Heart right ventricle (tissue), 16 donors: ENCODE results near the gene PDE7B. TPM values are rescaled to one million over a fixed set of nuclear protein-coding genes. Genes with fewer than 3 reads are reported as not detected.

Experiments used
- ATAC-seq, 8 donors: fragments of 200-7000 bp; cut with Tn5 transposase; one replicate each; pipeline ENCODE4 v1.9.1; 2020; ENCODE audit warnings: mild to moderate bottlenecking in 8 of 8, moderate library complexity in 8 of 8, moderate number of reproducible peaks in 1 of 8
- DNase-seq, 2 donors: peaks; one replicate each; pipeline ENCODE4 v3.0.0-alpha.2; 2020
- H3K27ac ChIP-seq, 10 donors: fragments of 200-600 bp; sonication (generic) in 2 of 10; one replicate each; pipeline versions ENCODE4 v1.5.0 to v1.8.0; 2020 to 2022; ENCODE audit warnings: mild to moderate bottlenecking in 3 of 10
- H3K27me3 ChIP-seq, 7 donors: fragments of 200-600 bp; one replicate each; pipeline ENCODE4 v1.8.0; 2021 to 2022; ENCODE audit warnings: mild to moderate bottlenecking in 2 of 7
- H3K36me3 ChIP-seq, 9 donors: fragments of 200-600 bp; sonication (generic) in 1 of 9; one replicate each; pipeline versions ENCODE4 v1.5.0 to v1.8.0; 2020 to 2022; ENCODE audit warnings: mild to moderate bottlenecking in 2 of 9
- H3K4me1 ChIP-seq, 9 donors: fragments of 200-600 bp; sonication (generic) in 1 of 9; one replicate each; pipeline versions ENCODE4 v1.5.0 to v1.8.0; 2020 to 2022; ENCODE audit warnings: mild to moderate bottlenecking in 4 of 9
- H3K4me3 ChIP-seq, 10 donors: fragments of 200-600 bp; sonication (generic) in 2 of 10; one replicate each; pipeline versions ENCODE4 v1.5.0 to v1.8.0; 2020 to 2022; ENCODE audit warnings: mild to moderate bottlenecking in 7 of 10, moderate library complexity in 2 of 10
- H3K9me3 ChIP-seq, 11 donors: fragments of 200-600 bp in 10 of 11; sonication (generic) in 2 of 11; one replicate each; pipeline versions ENCODE4 v1.5.0 to v1.8.0; 2013 to 2022; ENCODE audit warnings: mild to moderate bottlenecking in 2 of 11, control low read depth in 1 of 11, moderate library complexity in 1 of 11
- CTCF ChIP-seq, 9 donors: fragments of 200-600 bp; sonication (generic) in 2 of 9; IDR thresholded peaks; one replicate each; pipeline versions ENCODE4 v1.5.0 to v1.8.0; 2021 to 2022; ENCODE audit warnings: antibody characterized with exemption in 9 of 9, mild to moderate bottlenecking in 5 of 9, moderate library complexity in 1 of 9
- WGBS, 2 donors: extraction: QIAGEN DNeasy Blood & Tissue Kit; methylation state at CpG; one replicate each; pipeline ENCODE4 v1.1.7; 2013; ENCODE audit warnings: inconsistent platforms in 1 of 2; 5-methylcytosine and 5-hydroxymethylcytosine counted together
- intact Hi-C, 10 donors: fragments of 100-400 bp; cut with DNase I; formaldehyde crosslinking; loops; one replicate each; pipeline versions ENCODE4 v1.11.1 to v1.14.2; 2022
- polyA plus RNA-seq, 2 donors: library from polyadenylated mRNA; stranded (reverse); fragments of 200-250 nt; gene quantifications; one replicate each; pipeline ENCODE4 v1.2.3, GENCODE V29; 2013
- total RNA-seq, 10 donors: library from RNA; stranded (reverse); fragmentation: NEBNext Ultra II Directional in 3 of 10; extraction: Animal tissue kit (Norgen Biotek cat#: 25700) in 3 of 10; gene quantifications; one replicate each; pipeline versions ENCODE4 v1.2.1 to v1.2.4, GENCODE V29; 2021 to 2023
- donor health status: Arrhythmogenic right ventricular cardiomyopathy.
- donor health status: ischemic (EF 13 %, LVEDD 7.1; RV severe dilation, severe dysfunction).
- donor health status: healthy with polysubstance abuse.
- donor health status: DM: no; HTN: yes; CAD: no.
- donor health status: DM: no; HTN: no; CAD: no.
- donor health status: ischemic (EF 25% LVEDD 6.9; RV normal size, moderate dysfunction).
- donor health status: ischemic (EF 25% LVEDD 5.7; RV mildly dilated, moderate dysfunction).
- donor health status: healthy.
- donor health status: DM: yes; HTN: yes; CAD: no.
- donor health status: Ischemic cardiomyopathy.
- donor health status: ischemic (EF 35%, LVEDD 5.7; RV mildly dilated, moderate dysfunction).
- donor health status: nonischemic (EF 11% LVEDD 7.7; RV severe dilation, severe dysfunction).
- donor health status: DM: yes; HTN: yes; CAD: no.
- donor health status: PGD.
- donor health status: ischemic (EF 29% LVEDD 5.4; RV normal size, mild dysfunction).
- donor health status: nonischemic (EF 23%, LVEDD 6.1; RV moderate dilation, normal function).

PDE7B gene
- total and polyA plus RNA-seq, 12 donors: 3.7 to 19.6 (median 10.8) TPM

- TF ChIP-seq CTCF (IDR thresholded peaks at IDR 0.05): no peak
- Histone ChIP-seq H3K27me3 (no peaks in the 10 kb centered on the region), H3K4me3 (no peak overlapping the region), H3K36me3 (no peaks in the 10 kb centered on the region), H3K9me3 (no peaks in the 10 kb centered on the region), H3K27ac (peak overlapping the region in 9 of 10 donors; percentile 29 to 78 (median 63)), H3K4me1 (peaks cover 0 to 57% (median 36%) of the 10 kb centered on the region in 9 donors)
- DNase-seq: no peak
- peak in 4 of 8 donors; percentile 23 to 65 (median 46) for ATAC-seq
- intact Hi-C loops: no loop called here
- 56 to 60% methylated on average over 10 of the region's 10 CpGs for WGBS, 2 donors
Observed at GRCh38 chr6:136067731-136068341, 216.3 kb downstream of the PDE7B start.

- Histone ChIP-seq H3K36me3 (no peaks in the 10 kb centered on the region), H3K27ac (peak overlapping the region in 7 of 10 donors; percentile 12 to 78 (median 68)), H3K9me3 (no peaks in the 10 kb centered on the region), H3K4me1 (peaks cover 0 to 53% (median 40%) of the 10 kb centered on the region in 9 donors), H3K27me3 (no peaks in the 10 kb centered on the region), H3K4me3 (no peak overlapping the region)
- DNase-seq (no peak), ATAC-seq (peak in 1 of 8 donors; percentile 33)
- no peak for TF ChIP-seq CTCF (IDR thresholded peaks at IDR 0.05)
- intact Hi-C loops: no loop called here
- 36 to 45% methylated on average over 2 of the region's 2 CpGs for WGBS, 2 donors
Observed at GRCh38 chr6:136069119-136069518, 217.6 kb downstream of the PDE7B start.

- no peak for ATAC-seq
Observed at GRCh38 chr6:136070815-136071214, 219.3 kb downstream of the PDE7B start.

GRCh38 chr6:136072691-136073090 is 221.2 kb downstream of the PDE7B start:
- no peak overlapping the region for H3K4me3 ChIP-seq
- TF ChIP-seq CTCF (IDR thresholded peaks at IDR 0.05): no peak
- peaks cover 0 to 44% (median 25%) of the 10 kb centered on the region in 9 donors for H3K4me1 ChIP-seq
- WGBS, 2 donors: 51 to 61% methylated on average over 7 of the region's 7 CpGs
- no peaks in the 10 kb centered on the region for H3K27me3 ChIP-seq
- peak overlapping the region in 9 of 10 donors; percentile 7 to 75 (median 41) for H3K27ac ChIP-seq
- peak; percentile 59 to 97 (median 90) for ATAC-seq
- H3K36me3 ChIP-seq: no peaks in the 10 kb centered on the region
- DNase-seq: peak; percentile 29 to 58
- intact Hi-C loops: no loop called here
- H3K9me3 ChIP-seq: peaks cover 0 to 5% (median 0%) of the 10 kb centered on the region in 11 donors

More at GRCh38 chr6:136070815-136071214, 219.3 kb downstream of the PDE7B start:
- Histone ChIP-seq H3K9me3 (peaks cover 0 to 5% (median 0%) of the 10 kb centered on the region in 11 donors), H3K4me3 (no peak overlapping the region), H3K27me3 (no peaks in the 10 kb centered on the region), H3K27ac (peak overlapping the region in 2 of 10 donors; percentile 40 to 74), H3K36me3 (no peaks in the 10 kb centered on the region), H3K4me1 (peaks cover 0 to 51% (median 36%) of the 10 kb centered on the region in 9 donors)
- intact Hi-C loops: no loop called here
- 80 to 86% methylated on average over 5 of the region's 5 CpGs for WGBS, 2 donors
- no peak for TF ChIP-seq CTCF (IDR thresholded peaks at IDR 0.05)
- no peak for DNase-seq
